ENCODE measurements around the gene OSGIN1. TPM values are rescaled to one million over a fixed set of nuclear protein-coding genes. Genes with fewer than 3 reads are reported as not detected.
A peak's percentile ranks its signal among the peaks of the same experiment; 100 is the strongest.

Gene OSGIN1
- total RNA-seq, 2 donors from 2014 or later = 9.4 to 11.9 TPM

DNA sequence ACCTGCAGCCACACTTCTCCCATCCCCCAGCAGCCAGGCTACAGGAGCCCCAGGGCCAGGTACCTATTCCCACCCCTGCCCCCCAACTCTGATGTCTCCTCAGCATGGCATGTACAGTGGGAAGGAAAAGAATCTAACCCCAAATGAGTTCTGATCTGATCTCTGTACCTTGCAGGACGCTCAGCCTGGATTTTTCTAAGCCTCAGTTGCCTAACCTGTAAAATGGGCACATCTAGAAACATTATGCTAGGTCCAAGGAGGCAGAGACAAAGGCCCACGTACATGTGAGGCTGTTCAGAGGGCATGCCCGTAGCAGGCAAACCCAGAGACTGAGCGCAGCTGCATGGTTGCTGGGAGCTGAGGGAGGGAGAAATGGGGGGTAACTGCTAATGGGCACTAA lies 54.5 kb downstream of the OSGIN1 start:
- TF ChIP-seq, protein P1, sequence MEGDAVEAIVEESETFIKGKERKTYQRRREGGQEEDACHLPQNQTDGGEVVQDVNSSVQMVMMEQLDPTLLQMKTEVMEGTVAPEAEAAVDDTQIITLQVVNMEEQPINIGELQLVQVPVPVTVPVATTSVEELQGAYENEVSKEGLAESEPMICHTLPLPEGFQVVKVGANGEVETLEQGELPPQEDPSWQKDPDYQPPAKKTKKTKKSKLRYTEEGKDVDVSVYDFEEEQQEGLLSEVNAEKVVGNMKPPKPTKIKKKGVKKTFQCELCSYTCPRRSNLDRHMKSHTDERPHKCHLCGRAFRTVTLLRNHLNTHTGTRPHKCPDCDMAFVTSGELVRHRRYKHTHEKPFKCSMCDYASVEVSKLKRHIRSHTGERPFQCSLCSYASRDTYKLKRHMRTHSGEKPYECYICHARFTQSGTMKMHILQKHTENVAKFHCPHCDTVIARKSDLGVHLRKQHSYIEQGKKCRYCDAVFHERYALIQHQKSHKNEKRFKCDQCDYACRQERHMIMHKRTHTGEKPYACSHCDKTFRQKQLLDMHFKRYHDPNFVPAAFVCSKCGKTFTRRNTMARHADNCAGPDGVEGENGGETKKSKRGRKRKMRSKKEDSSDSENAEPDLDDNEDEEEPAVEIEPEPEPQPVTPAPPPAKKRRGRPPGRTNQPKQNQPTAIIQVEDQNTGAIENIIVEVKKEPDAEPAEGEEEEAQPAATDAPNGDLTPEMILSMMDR (IDR thresholded peaks at IDR 0.05) = no peak
- H3K27ac ChIP-seq = no peak overlapping the region
- H3K4me1 ChIP-seq = no peaks in the 10 kb centered on the region
- H3K4me3 ChIP-seq = no peak overlapping the region
- H3K27me3 ChIP-seq = no peaks in the 10 kb centered on the region
- DNase-seq = no peak
- H3K9ac ChIP-seq (ENCODE audit: low read depth in 2 of 2, low read length in 2 of 2) = no peak overlapping the region
- H3K36me3 ChIP-seq = no peaks in the 10 kb centered on the region
- no peaks in the 10 kb centered on the region for H3K9me3 ChIP-seq
- intact Hi-C loops (cut with DNase I) = no loop called here

- no peaks in the 10 kb centered on the region for H3K4me1 ChIP-seq
- TF ChIP-seq, protein P1 (IDR thresholded peaks at IDR 0.05) = no peak
- no peaks in the 10 kb centered on the region for H3K27me3 ChIP-seq
- no peaks in the 10 kb centered on the region for H3K36me3 ChIP-seq
- H3K9ac ChIP-seq (ENCODE audit: low read depth in 2 of 2, low read length in 2 of 2) = no peak overlapping the region
- H3K4me3 ChIP-seq = no peak overlapping the region
- no peak overlapping the region for H3K27ac ChIP-seq
- DNase-seq = no peak
- intact Hi-C loops (cut with DNase I) = no loop called here
- H3K9me3 ChIP-seq = no peaks in the 10 kb centered on the region
Observed at GRCh38 chr16:84007965-84008364, 54.9 kb downstream of the OSGIN1 start.

DNA sequence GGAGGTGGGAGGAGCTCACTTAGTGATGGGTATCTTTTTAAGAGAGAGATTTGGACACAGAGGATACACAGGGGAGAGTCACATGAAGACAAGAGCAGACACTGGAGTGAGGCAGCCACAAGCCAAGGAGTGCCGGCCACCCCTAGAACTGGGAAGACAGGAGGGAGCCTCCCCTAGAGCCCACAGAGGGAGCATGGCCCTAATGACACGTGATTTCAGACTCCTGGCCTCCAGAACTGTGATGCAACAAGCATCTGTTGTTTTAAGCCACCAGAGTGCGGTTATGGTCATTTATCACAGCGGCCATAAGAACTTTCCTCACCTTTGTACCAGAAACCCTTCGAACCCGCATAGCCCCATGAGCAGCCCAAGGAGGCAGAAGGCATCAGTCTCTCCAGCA lies 56.2 kb downstream of the OSGIN1 start:
- DNase-seq = no peak
- TF ChIP-seq, protein P1 (IDR thresholded peaks at IDR 0.05) = no peak
- Histone ChIP-seq H3K9ac (ENCODE audit: low read depth in 2 of 2, low read length in 2 of 2) (no peak overlapping the region), H3K4me1 (no peaks in the 10 kb centered on the region), H3K27me3 (no peaks in the 10 kb centered on the region), H3K36me3 (no peaks in the 10 kb centered on the region), H3K27ac (no peak overlapping the region), H3K4me3 (no peak overlapping the region), H3K9me3 (no peaks in the 10 kb centered on the region)
- intact Hi-C loops (cut with DNase I) = no loop called here

GRCh38 chr16:84013787-84014569 lies 60.9 kb downstream of the OSGIN1 start:
- H3K27me3 ChIP-seq = no peaks in the 10 kb centered on the region
- H3K9ac ChIP-seq (ENCODE audit: low read depth in 2 of 2, low read length in 2 of 2) = no peak overlapping the region
- no peaks in the 10 kb centered on the region for H3K36me3 ChIP-seq
- no peaks in the 10 kb centered on the region for H3K4me1 ChIP-seq
- intact Hi-C loops (cut with DNase I) = no loop called here
- TF ChIP-seq, protein P1 (IDR thresholded peaks at IDR 0.05) = no peak
- no peak overlapping the region for H3K27ac ChIP-seq
- DNase-seq = peak; percentile 96
- H3K9me3 ChIP-seq = no peaks in the 10 kb centered on the region
- no peak overlapping the region for H3K4me3 ChIP-seq

GRCh38 chr16:84014570-84015327 lies 61.7 kb downstream of the OSGIN1 start:
- intact Hi-C loops (cut with DNase I) = no loop called here
- Histone ChIP-seq H3K27me3 (no peaks in the 10 kb centered on the region), H3K4me1 (no peaks in the 10 kb centered on the region), H3K9me3 (no peaks in the 10 kb centered on the region), H3K9ac (ENCODE audit: low read depth in 2 of 2, low read length in 2 of 2) (no peak overlapping the region), H3K4me3 (no peak overlapping the region), H3K36me3 (no peaks in the 10 kb centered on the region), H3K27ac (no peak overlapping the region)
- DNase-seq = peak; percentile 23
- TF ChIP-seq, protein P1 (IDR thresholded peaks at IDR 0.05) = no peak

Data from colonic mucosa (tissue), 4 donors.